Neural cell (in vitro differentiated cells): ENCODE results near the gene DZIP3.

Experiments
- CTCF ChIP-seq: fragments of 450-650 bp; IDR thresholded peaks from 2 replicates; pipeline ENCODE4 v1.5.1; 2014; ENCODE audit warnings: antibody characterized with exemption, mild to moderate bottlenecking, moderate library complexity; ENCODE audit not compliant: poor library complexity, severe bottlenecking
- POLR2AphosphoS5 ChIP-seq: IDR thresholded peaks from 2 replicates; pipeline ENCODE4 v1.6.1; 2012
- RAD21 ChIP-seq: fragments of 450-650 bp; conservative IDR thresholded peaks from 2 replicates; pipeline ENCODE4 v1.6.1; 2014; ENCODE audit warnings: antibody characterized with exemption, mild to moderate bottlenecking, moderate library complexity
- REST ChIP-seq: IDR thresholded peaks from 2 replicates; pipeline ENCODE4 v1.6.1; 2012; ENCODE audit warnings: borderline replicate concordance
- SMC3 ChIP-seq: fragments of 450-650 bp; conservative IDR thresholded peaks from 2 replicates; pipeline ENCODE4 v1.6.1; 2014; ENCODE audit warnings: antibody characterized with exemption, mild to moderate bottlenecking, moderate library complexity; ENCODE audit not compliant: poor library complexity
- TAF1 ChIP-seq: IDR thresholded peaks from 2 replicates; pipeline ENCODE4 v1.6.1; 2012; ENCODE audit warnings: low read depth

GRCh38 chr3:108603691-108604090, 14.2 kb downstream of the DZIP3 start:
- no peak for TF ChIP-seq CTCF
- TF ChIP-seq TAF1 = no peak
- no peak for TF ChIP-seq RAD21
- no peak for TF ChIP-seq POLR2AphosphoS5
- no peak for TF ChIP-seq REST
- no peak for TF ChIP-seq SMC3
